Measurements from ENCODE around the gene MINDY2. TPM values are rescaled to one million over a fixed set of nuclear protein-coding genes. Genes with fewer than 3 reads are reported as not detected.
"Not testable (repeated sequence)": the region's sequence is repeated elsewhere in the genome, so short reads cannot be mapped to it uniquely, and the experiment has no call there.

The MINDY2 gene
- total RNA-seq, 4 donors from 2014 or later: 26.6 to 38.2 (median 29.2) TPM

GRCh38 chr15:58795825-58796224, 24.7 kb downstream of the MINDY2 start:
- Histone ChIP-seq H3K4me1 (peaks cover 5 to 10% (median 7%) of the 10 kb centered on the region in 4 donors), H3K36me3 (peaks cover 0 to 7% (median 2%) of the 10 kb centered on the region in 4 donors), H3K4me3 (no peak overlapping the region), H3K27me3 (no peaks in the 10 kb centered on the region), H3K9me3 (no peaks in the 10 kb centered on the region), H3K27ac (replicated peaks in 1 of 4) (no peak overlapping the region)
- 76% methylated on average over 2 of the region's 2 CpGs for WGBS
- no peak for DNase-seq (ENCODE audit: extremely low spot score)
- intact Hi-C loops (cut with DNase I): no loop called here
- TF ChIP-seq POLR2A (IDR thresholded peaks at IDR 0.05; ENCODE audit: low read depth) (no peak), EP300 (IDR thresholded peaks at IDR 0.05) (no peak), POLR2AphosphoS5 (IDR thresholded peaks at IDR 0.05) (no peak)
- TF ChIP-seq, protein P1, sequence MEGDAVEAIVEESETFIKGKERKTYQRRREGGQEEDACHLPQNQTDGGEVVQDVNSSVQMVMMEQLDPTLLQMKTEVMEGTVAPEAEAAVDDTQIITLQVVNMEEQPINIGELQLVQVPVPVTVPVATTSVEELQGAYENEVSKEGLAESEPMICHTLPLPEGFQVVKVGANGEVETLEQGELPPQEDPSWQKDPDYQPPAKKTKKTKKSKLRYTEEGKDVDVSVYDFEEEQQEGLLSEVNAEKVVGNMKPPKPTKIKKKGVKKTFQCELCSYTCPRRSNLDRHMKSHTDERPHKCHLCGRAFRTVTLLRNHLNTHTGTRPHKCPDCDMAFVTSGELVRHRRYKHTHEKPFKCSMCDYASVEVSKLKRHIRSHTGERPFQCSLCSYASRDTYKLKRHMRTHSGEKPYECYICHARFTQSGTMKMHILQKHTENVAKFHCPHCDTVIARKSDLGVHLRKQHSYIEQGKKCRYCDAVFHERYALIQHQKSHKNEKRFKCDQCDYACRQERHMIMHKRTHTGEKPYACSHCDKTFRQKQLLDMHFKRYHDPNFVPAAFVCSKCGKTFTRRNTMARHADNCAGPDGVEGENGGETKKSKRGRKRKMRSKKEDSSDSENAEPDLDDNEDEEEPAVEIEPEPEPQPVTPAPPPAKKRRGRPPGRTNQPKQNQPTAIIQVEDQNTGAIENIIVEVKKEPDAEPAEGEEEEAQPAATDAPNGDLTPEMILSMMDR (IDR thresholded peaks at IDR 0.05): no peak

- Histone ChIP-seq H3K27me3 (no peaks in the 10 kb centered on the region), H3K27ac (replicated peaks in 1 of 4) (no peak overlapping the region), H3K9me3 (no peaks in the 10 kb centered on the region), H3K36me3 (peaks cover 0 to 4% (median under 1%) of the 10 kb centered on the region in 4 donors), H3K4me3 (no peak overlapping the region), H3K4me1 (peaks cover 5 to 10% (median 7%) of the 10 kb centered on the region in 4 donors)
- no peak for DNase-seq (ENCODE audit: extremely low spot score)
- intact Hi-C loops (cut with DNase I): no loop called here
- TF ChIP-seq EP300 (IDR thresholded peaks at IDR 0.05): no peak
- no peak for TF ChIP-seq POLR2A (IDR thresholded peaks at IDR 0.05; ENCODE audit: low read depth)
- TF ChIP-seq POLR2AphosphoS5 (IDR thresholded peaks at IDR 0.05): no peak
- TF ChIP-seq, protein P1 (IDR thresholded peaks at IDR 0.05): no peak
- 63% methylated on average over 3 of the region's 3 CpGs for WGBS
Measured at GRCh38 chr15:58797505-58797904, 26.4 kb downstream of the MINDY2 start.

DNA sequence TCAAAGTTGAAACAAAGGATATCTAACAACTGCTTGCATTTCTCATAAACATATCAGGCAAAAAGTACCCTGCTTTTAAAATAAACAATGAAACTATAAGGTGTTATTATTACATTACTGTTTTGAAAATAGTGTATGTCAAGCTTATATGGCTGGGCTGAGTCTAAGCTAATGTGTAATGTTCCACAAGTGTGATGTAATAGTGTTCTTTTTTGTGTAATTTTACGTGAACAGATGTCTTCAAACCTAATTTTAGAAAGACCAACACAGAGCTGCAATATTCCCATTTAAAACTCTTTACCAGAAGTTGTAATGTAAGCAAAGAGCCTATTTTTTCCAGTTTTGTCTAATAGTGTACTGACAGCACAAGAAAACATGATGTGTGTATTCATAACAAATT, 34.0 kb downstream of the MINDY2 start:
- WGBS: 29% methylated on average over 1 of the region's 1 CpG
- Histone ChIP-seq H3K36me3 (peaks cover 0 to 19% (median 7%) of the 10 kb centered on the region in 4 donors), H3K27me3 (no peaks in the 10 kb centered on the region), H3K4me3 (no peak overlapping the region), H3K9me3 (no peaks in the 10 kb centered on the region), H3K4me1 (peaks cover 0 to 4% (median 0%) of the 10 kb centered on the region in 4 donors), H3K27ac (replicated peaks in 1 of 4) (no peak overlapping the region)
- intact Hi-C loops (cut with DNase I): no loop called here
- no peak for DNase-seq (ENCODE audit: extremely low spot score)
- TF ChIP-seq EP300 (IDR thresholded peaks at IDR 0.05) (no peak), POLR2AphosphoS5 (IDR thresholded peaks at IDR 0.05) (no peak), POLR2A (IDR thresholded peaks at IDR 0.05; ENCODE audit: low read depth) (no peak)
- TF ChIP-seq, protein P1 (IDR thresholded peaks at IDR 0.05): no peak

DNA sequence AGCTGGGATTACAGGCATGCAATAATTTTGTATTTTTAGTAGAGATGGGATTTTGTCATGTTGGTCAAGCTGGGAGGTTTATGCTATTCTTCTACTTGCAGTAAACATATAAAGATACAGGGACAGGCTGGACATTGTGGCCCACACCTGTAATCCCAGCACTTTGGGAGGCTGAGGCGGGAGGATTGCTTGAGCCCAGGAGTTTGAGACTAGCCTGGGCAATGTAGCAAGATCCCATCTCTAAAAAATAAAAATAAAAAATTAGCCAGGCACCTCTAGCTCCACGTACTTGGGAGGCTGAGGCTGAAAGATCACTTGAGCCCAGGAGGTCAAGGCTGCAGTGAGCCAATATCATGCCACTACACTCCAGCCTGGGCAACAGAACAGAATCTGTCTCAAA, 52.2 kb downstream of the MINDY2 start:
- 100% methylated on average over 2 of the region's 2 CpGs for WGBS
- intact Hi-C loops (cut with DNase I); H3K27ac ChIP-seq (replicated peaks in 1 of 4); DNase-seq (ENCODE audit: extremely low spot score); H3K4me3 ChIP-seq; H3K9me3 ChIP-seq; H3K4me1 ChIP-seq; H3K27me3 ChIP-seq: not testable (repeated sequence)
- peaks cover 11 to 59% (median 34%) of the 10 kb centered on the region in 4 donors for H3K36me3 ChIP-seq

GRCh38 chr15:58830556-58830955, 59.5 kb downstream of the MINDY2 start:
- no peak for DNase-seq (ENCODE audit: extremely low spot score)
- no peaks in the 10 kb centered on the region for H3K27me3 ChIP-seq
- H3K27ac ChIP-seq (replicated peaks in 1 of 4): no peak overlapping the region
- intact Hi-C loops (cut with DNase I): no loop called here
- H3K36me3 ChIP-seq: peaks cover 14 to 46% (median 34%) of the 10 kb centered on the region in 4 donors
- WGBS: 74% methylated on average over 2 of the region's 2 CpGs
- peaks cover 0 to 3% (median 0%) of the 10 kb centered on the region in 4 donors for H3K4me1 ChIP-seq
- no peak overlapping the region for H3K4me3 ChIP-seq
- TF ChIP-seq EP300 (IDR thresholded peaks at IDR 0.05) (no peak), POLR2A (IDR thresholded peaks at IDR 0.05; ENCODE audit: low read depth) (no peak), POLR2AphosphoS5 (IDR thresholded peaks at IDR 0.05) (no peak)
- TF ChIP-seq, protein P1 (IDR thresholded peaks at IDR 0.05): no peak
- no peaks in the 10 kb centered on the region for H3K9me3 ChIP-seq

DNA sequence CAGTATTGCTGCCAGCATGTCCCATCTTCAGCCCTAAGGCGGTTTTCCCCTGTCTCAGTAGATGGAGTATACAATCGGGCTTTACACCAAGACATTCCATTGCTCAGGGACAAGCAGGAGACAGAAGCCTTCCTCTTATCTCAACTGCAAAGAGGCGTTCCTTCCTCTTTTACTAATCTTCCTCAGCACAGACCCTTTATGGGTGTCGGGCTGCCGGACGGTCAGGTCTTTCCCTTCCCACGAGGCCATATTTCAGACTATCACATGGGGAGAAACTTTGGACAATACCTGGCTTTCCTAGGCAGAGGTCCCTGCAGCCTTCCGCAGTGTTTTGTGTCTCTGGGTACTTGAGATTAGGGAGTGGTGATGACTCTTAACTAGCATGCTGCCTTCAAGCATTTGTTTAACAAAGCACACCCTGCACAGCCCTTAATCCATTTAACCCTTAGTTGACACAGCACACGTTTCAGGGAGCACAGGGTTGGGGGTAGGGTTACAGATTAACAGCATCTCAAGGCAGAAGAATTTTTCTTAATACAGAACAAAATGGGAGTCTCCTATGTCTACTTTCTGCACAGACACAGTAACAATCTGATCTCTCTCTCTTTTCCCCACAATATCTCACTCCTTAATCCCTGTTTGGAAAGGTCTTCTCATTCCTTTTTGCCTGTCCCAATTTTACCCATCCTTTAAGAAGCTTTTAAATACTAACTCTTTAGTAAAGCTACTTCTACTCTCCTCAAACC, 62.8 kb downstream of the MINDY2 start:
- 65% methylated on average over 9 of the region's 9 CpGs for WGBS
- intact Hi-C loops (cut with DNase I); H3K27me3 ChIP-seq; DNase-seq (ENCODE audit: extremely low spot score); H3K9me3 ChIP-seq; H3K4me1 ChIP-seq; H3K27ac ChIP-seq (replicated peaks in 1 of 4); H3K4me3 ChIP-seq: not testable (repeated sequence)
- H3K36me3 ChIP-seq: peaks cover 3 to 33% (median 22%) of the 10 kb centered on the region in 4 donors

All from esophagus muscularis mucosa (tissue), 4 donors.